MCF 10A (cell line): ENCODE results near the gene MGAT4A. TPM values are rescaled to one million over a fixed set of nuclear protein-coding genes. Genes with fewer than 3 reads are reported as not detected.

Source experiments
- total RNA-seq: library from RNA; stranded (reverse); gene quantifications from 2 replicates; pipeline ENCODE4 v1.2.3, GENCODE V29; 2022

Gene MGAT4A
- total RNA-seq, 1 experiment from 2014 or later: 3.7 TPM

Other genes starting within 250 kb of the MGAT4A start
- gene COA5, start 122.6 kb downstream of the MGAT4A start, total RNA-seq: 22.8 and 29.6 TPM in 2 replicates
- 36.9 and 56.4 TPM in 2 replicates for gene UNC50, start 122.5 kb downstream of the MGAT4A start, total RNA-seq
- 12.9 and 13.0 TPM in 2 replicates for gene CRACDL, start 205.1 kb upstream of the MGAT4A start, total RNA-seq